ENCODE results near the gene LPXN. TPM values are rescaled to one million over a fixed set of nuclear protein-coding genes. Genes with fewer than 3 reads are reported as not detected.

LPXN gene
- total RNA-seq, 2 experiments from 2014 or later, result 121 to 130 TPM

DNA sequence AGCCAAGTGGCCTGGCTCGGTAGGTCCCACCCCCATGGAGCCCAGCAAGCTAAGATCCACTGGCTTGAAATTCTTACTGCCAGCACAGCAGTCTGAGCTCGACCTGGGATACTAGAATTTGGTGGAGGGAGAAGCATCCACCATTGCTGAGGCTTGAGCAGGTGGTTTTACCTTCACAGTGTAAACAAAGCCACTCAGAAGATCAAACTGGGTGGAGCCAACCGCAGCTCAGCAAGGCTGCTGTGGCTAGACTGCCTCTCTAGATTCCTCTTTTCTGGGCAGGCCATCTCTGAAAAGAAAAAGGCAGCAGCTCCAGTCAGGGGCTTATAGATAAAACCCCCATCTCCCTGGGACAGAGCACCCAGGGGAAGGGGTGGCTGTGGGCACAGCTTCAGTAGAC, 45.4 kb downstream of the LPXN start:
- ChIA-PET POLR2A (no interaction called here), CTCF (no interaction called here)

DNA sequence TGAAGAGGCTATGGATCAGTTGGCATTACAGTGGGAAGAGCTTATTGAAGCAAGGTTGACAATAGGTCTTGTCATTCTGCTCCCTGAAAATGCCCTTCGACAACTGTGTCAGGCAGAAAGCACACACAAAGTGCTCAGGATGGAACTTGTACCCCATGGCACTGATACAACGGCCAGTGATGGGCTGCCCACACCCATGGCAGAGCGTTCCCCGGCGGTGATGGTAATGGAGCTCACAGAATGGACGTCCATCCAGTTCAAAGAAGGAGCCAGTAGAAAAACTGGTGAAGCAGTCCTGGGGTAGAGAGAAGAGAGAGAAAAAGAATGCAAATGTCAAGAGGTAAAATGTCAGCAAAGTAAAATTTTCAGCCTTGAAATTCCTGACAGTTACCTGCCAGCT, 48.2 kb downstream of the LPXN start:
- POLR2A ChIA-PET, result interaction anchor here (1.1 kb wide), 1 partner anchor 786 kb away, joined by 3 read pairs; the partner anchor contains the start of gene SELENOH
- CTCF ChIA-PET, result no interaction called here

DNA sequence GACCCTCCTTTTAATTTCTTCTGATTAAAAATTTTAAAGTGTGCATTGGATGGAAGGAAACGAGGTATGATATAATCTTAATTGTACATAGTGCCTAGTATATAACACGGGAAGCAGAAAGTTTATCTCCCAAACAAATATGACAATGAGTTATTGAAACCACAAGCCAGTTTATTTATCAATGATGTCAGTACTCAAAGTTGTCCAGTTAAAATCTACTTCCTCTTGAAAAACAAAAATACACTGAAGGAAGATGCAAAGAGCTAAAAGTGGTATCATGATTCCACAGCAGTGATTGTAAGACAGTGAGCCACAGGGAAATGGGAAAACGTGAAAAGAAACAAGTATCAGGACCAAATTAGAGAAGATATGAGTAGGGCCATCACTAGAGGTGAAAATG, 48.9 kb downstream of the LPXN start:
- ChIA-PET POLR2A (interaction anchor here (1.1 kb wide), 1 partner anchor 786 kb away, joined by 3 read pairs; the partner anchor contains the start of gene SELENOH), CTCF (interaction anchor here (0.9 kb wide), 1 partner anchor 27 kb away, joined by 4 read pairs; no protein-coding TSS in a partner anchor)

DNA sequence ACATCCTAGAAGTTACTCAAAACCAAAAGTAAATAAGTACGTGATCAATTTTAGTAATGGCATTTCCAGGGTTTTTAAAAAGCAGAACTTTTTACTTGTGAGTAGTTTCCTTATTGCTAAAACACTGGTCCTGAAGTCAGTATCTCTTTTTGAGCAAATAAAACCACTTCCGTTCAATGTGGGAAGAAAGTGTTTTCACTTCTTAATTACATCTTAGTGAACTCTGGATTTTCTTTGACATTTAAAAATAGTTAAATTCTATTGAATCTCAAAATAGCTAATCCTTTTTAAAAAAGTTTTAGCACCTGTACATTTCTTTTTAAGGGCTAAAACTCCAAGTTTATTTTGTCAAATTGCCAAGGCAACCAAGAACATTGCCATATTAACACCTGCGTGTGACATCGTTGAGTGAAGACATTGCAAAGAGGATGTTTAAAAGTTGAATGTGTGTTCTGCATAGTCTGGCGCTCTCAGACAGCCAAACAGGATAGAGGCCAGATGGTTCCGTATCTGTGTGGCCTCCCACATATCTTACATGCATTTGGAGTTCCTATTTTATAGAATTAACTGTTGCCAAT, 50.5 kb downstream of the LPXN start:
- CTCF ChIA-PET, result interaction anchor here (1.4 to 1.9 kb wide), 2 partner anchors 12 to 53 kb away, joined by 3 to 8 read pairs; no protein-coding TSS in a partner anchor
- POLR2A ChIA-PET, result no interaction called here

DNA sequence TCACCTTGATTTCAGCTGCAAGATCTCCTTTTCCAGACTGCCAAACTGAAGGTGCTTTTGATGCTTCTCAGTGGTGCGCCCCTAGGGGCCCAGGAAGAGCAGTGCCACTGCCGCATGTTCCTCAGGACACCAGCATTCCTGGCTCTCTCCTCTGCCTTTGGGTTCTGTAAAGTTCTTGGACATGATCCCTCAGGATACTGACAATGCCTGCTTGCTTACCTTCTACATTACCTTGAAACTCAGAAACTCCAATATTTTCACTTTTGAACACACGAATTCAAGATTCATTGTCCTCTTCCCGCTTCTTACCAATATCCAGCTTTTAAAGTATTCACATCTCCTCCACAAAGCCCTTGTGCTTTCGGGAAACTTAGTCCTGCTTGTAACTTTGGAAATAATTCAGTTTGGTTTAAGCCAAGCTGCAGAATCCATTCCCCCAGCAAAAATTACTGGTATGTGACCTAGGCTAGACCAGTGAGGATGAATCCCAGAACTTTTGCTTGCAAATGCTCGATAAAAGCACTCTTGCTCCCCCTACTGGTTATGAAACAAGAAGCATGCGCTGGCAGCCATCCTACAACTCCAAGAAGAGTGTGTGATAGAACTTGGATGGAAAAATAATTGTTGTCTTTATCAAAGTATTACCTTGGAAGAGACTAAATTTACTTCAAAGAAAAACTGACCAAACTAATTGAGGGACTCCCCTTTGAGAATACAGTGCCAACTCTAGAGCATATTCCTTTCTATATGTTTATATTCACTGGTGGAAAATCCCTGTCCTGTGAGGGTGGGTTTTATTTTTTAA, 51.2 kb downstream of the LPXN start:
- POLR2A ChIA-PET, result no interaction called here

DNA sequence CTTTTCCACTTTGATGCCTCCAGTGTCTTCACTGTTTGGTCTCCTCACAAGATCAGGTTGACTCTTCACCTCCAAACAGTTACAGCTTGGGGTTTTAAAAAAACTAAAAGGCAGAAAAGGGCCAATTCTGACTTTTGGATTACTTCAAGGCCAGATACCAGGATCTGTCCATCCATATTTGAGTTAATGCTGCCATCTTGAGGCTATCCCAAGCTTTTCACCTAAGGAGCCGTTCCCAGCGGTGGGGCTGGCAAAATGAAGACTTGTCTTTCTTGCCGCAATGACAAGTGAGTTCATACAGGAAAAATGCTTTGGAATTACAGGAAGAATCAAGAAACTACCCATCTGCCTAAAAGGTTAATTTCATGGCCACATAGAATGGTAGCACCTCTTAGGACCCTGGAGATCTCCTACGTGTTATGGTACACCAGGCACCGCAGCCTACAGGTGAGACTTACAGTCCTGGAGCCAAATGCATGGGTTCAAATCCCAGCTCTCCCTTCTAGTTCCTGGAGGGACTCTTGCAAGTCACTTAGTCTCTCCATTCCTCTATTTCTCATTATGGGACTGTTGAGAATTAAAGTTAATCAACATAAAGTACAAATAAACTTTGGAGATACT, 61.8 kb downstream of the LPXN start:
- POLR2A ChIA-PET, result no interaction called here
- CTCF ChIA-PET, result interaction anchor here (0.6 to 2.0 kb wide), 2 partner anchors 10 to 1056 kb away, joined by 3 to 8 read pairs; no protein-coding TSS in a partner anchor

More for the DNA sequence above, 51.2 kb downstream of the LPXN start:
- CTCF ChIA-PET, result interaction anchor here (0.6 to 1.9 kb wide), 9 partner anchors 9 to 783 kb away, joined by 3 to 8 read pairs (median 3); partner anchors contain the start of gene SELENOH

DNA sequence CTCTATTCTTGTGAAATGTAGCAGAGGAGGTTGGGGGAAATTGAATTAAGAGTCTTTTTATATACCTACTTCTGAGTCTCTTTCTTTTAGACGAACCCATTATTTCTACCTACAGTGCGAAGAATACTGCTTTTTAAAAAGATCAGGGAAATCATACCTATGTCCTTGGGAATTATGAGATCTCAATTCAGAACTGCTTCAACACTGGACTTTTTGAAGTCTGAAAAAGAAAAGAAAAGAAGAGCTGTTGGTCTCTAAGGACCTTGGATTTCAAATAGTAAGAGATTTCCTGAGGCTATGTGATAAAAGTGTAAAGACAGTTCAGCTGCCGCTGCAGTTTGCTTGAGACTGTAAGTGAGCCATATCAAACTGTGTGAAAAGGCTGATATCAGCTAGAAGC, 64.0 kb downstream of the LPXN start:
- POLR2A ChIA-PET, result interaction anchor here (0.6 kb wide), 1 partner anchor 482 kb away, joined by 3 read pairs; no protein-coding TSS in a partner anchor
- CTCF ChIA-PET, result interaction anchor here (0.5 kb wide), 1 partner anchor 873 kb away, joined by 3 read pairs; no protein-coding TSS in a partner anchor

DNA sequence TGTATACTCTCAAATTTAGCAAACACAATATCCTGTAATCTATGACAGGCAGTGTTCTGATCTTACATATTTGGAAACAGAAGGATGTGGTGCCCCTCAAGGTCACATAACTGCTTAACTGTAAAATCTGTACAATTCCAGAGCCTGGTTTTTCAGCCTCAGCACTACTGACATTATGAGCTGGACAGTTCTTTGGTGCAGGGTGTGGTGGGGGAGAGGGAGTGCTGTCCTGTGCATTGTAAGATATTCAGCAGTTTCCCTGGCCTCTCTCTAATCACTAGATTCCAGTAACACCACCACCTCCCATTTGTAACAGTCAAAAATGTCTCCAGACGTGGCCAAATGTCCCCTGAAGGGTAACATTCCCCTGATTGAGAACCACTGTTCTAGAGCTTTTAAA, 65.9 kb downstream of the LPXN start:
- CTCF ChIA-PET, result no interaction called here
- POLR2A ChIA-PET, result no interaction called here

DNA sequence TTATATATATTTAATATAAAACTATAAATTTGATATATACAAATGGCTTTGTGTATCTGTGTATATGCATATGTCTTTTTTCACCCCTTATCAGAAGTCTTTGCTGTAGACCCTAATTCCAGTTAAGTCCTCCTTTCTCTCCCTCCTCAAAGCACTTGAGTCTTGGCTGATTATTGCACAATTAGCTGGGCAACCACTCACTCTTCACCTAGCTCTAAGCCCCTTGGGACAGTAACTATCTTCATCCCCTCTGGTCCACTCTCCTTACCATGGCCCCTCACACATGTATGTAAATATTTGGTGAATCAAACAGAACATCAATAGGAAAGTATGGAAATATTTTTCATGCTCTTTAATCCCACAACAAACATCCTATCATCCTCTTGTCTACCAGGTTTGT, 66.8 kb downstream of the LPXN start:
- CTCF ChIA-PET, result interaction anchor here (1.3 kb wide), 1 partner anchor 14 kb away, joined by 3 read pairs; no protein-coding TSS in a partner anchor
- POLR2A ChIA-PET, result no interaction called here

DNA sequence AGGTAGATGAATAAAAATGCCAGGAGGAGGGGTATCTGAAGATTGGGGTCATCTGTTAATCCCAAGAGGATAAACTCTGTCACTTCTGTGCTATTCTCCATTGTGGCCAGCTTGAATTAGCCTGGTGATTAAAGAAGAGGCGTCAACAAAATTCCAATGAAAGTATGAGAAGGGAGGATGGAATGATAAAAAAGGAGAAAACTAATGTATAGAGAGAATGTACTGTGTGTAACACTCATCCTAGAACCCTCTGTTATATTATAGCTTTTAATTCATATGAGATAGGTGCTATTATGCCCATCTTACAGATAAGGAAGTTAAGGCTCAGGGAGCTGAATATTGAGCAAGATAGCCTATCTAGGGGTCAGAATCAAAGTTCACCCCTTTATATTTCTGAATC, 67.7 kb downstream of the LPXN start, which contains the start of gene OR5B21:
OR5B21 (minus strand) TSS at position 101 of the 400 bp plus-strand sequence; CDS start at position 101, 0 bp downstream.
- CTCF ChIA-PET, result interaction anchor here (1.3 kb wide), 1 partner anchor 13 kb away, joined by 3 read pairs; no protein-coding TSS in a partner anchor
- POLR2A ChIA-PET, result no interaction called here

DNA sequence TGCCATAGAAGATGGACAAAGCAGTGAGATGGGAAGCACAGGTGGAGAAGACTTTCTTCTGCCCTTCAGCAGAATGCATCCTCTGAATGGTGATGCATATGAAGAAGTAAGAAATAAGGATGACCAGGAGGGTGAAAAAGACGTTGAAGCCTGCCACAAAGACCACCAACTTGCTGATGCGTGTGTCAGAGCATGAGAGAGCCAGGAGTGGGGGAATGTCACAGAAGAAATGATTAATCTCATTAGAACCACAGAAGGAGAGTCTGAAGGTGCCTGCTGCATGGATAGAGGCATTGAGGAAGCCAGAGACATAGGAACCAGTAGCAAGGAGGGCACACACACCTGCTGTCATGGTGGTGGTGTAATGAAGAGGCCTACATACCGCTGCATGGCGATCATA, 68.3 kb downstream of the LPXN start:
- POLR2A ChIA-PET, result no interaction called here
- CTCF ChIA-PET, result no interaction called here

DNA sequence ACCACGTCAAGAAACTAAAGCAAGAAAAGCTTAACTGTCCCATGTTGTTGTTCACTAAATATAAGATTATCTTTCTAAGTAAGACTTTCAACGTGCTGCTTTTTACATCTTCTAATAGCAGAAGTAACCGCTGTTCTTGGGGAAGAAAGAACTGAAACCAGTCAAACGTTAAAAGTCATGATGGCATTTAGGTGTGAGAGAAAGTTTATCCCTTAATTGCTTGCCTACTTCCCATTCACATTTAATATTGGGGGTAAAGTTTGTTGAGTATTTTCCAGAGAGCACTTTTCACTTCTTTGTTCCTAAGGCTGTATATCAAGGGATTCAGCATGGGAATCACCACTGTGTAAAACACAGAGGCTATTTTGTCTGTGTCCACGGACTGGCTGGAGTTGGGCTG, 68.7 kb downstream of the LPXN start:
- CTCF ChIA-PET, result no interaction called here
- POLR2A ChIA-PET, result no interaction called here

DNA sequence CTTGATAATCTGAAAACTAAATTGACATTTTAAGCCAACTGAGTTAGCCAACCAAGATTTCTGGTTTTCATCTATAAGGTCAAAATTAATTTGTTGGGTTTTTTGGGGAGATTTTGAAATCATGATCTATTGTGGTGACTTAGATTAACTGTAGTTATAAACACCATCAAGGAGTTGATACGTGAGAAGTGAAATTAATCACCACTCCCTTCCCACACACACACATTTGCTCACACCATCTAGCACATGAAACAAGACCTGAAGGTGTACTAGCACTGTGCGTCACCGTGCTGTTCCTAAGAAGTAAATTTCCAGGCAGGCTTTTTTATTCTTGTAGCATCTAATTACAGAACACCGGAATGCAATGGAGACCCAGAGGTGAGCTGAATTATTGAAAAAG, 69.8 kb downstream of the LPXN start:
- POLR2A ChIA-PET, result no interaction called here
- CTCF ChIA-PET, result no interaction called here

DNA sequence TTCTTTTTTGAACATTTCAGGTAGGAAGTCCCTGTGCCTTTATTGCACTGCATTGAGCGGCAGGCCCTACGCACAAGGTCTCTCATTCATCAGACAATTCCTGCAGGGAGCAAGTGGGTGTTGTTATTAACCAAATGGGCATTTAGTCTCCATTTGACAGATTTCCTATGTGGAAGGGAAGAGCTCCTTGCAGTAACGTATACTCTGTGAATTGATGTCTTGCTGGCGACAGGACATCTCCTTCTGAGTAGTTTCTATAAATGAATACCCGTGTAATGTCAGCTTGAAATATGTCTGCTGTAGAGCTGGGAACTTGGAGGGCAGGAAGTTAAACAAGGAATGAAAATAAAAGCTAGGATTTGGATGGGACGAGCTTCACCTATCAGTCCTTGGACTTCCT, 71.4 kb downstream of the LPXN start:
- ChIA-PET POLR2A (no interaction called here), CTCF (no interaction called here)

DNA sequence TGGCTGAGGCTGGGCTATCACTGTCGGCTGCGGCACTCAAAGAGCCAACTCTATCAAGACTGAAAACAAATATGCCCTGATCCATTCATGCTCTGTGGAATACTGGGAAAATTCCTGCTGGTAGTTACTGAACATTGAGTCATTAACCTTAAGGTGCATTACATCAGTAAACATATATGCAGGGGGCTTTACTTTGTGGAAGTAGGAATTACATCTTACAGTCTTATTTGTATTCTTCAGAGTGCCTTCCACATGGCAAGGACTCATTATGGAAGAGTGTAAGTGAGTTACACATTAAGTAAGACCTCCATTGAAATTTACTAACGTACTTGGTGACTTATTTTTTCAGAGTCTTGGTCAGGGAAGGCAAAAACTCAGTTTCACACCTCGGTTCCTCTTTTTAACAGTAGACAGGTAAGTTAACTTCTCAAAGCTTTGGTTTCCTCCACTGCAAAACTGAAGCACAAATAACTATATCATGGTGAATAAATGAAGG, 72.2 kb downstream of the LPXN start:
- ChIA-PET POLR2A (no interaction called here), CTCF (no interaction called here)

DNA sequence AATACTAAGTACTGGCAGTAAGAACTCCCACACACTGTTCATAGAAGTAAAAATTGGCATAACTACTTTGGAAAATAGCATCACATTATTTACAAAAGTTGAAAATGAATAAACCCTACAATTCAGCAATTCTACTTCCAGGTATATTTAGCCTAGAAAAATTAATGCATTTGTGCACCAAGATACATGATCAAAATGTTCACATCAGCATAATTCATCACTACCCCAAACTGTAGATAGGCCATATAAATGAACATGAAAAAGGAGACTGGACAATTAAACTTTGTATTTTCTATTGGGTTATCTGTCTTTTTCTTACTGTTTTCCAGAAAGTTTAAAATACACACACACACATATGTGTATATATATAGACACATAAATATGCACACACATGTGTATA, 73.7 kb downstream of the LPXN start:
- POLR2A ChIA-PET, result no interaction called here

DNA sequence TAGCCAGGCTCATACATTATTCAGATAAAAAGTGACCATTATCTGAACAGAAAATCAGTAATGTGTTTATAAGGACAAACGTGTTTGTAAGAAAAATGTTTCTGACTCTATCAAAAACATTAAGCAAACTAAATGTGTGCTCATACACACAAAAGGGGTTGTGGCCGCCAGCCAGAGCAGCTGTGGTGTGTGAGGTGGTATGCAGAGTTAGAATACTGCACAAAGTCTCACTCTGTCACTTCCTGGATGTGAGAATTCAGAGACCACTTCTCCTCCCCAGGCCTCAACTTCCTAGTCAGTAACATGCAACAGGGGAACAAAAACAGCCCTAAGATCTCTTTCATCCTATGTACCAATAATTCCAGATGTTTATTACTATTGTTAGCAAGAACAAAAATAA, 77.2 kb downstream of the LPXN start:
- ChIA-PET CTCF (interaction anchor here (1.0 kb wide), 1 partner anchor 19 kb away, joined by 3 read pairs; no protein-coding TSS in a partner anchor), POLR2A (no interaction called here)

More for the DNA sequence above, 73.7 kb downstream of the LPXN start:
- CTCF ChIA-PET, result no interaction called here

DNA sequence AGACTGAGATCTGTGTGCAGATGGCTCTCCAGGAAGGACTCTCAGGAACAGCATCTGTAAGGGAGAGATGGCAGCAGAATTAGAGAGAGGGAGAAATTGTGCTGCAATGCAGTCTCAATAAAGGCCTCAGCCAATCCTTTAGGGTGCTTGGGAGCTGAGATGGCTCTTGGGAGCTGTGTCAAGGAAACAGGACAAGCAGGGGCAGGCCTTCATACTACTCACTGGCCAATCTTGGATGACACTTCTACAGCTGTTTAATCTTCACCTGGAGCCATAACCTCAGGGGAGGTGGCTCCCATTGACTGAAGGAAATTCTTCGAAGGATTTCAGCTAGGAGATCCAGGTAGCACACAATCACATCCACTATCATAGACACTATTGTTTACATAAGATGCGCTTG, 77.7 kb downstream of the LPXN start:
- POLR2A ChIA-PET, result no interaction called here
- CTCF ChIA-PET, result no interaction called here

DNA sequence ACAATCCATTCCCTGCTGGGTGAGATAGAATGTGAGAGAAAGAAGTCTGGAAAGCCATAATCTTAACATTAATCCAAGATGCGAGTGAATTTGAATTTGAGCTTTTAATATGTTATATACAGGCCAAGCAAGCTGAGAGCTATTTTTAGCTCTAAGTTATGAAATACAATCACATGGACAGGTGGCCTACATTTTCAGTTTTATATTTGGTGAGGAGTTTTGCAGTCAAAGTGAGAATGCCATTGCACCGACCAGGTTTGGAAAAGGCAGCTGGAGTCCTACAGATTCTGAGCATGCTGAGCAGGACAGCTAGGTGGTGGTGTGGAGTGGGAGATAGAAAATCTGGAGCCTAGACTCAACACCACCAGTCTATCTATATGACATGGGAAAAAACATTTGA, 79.8 kb downstream of the LPXN start:
- POLR2A ChIA-PET, result no interaction called here
- CTCF ChIA-PET, result interaction anchor here (0.6 kb wide), 1 partner anchor 778 kb away, joined by 4 read pairs; no protein-coding TSS in a partner anchor

DNA sequence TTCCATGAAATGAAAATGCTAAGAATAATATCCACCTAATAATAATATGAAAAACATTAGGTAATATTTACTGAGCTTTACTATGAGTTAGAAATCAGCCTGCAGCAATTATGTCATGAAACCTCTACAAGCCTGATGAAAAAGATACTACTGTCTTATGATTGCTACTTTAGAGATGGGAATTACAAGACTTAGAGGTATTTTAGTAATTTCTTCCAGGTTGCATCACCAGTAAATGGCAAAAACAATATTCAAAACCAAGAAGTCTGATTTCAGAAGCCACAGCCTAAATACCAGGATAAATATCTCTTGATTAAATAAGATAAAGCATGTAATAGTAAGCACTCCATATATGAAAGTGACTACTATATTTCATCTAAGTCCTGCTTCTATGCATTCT, 81.6 kb downstream of the LPXN start:
- ChIA-PET CTCF (interaction anchor here (1.3 kb wide), 1 partner anchor 15 kb away, joined by 3 read pairs; no protein-coding TSS in a partner anchor), POLR2A (no interaction called here)

Measured in activated CD8-positive, alpha-beta memory T cell treated with anti-CD3 and anti-CD28 coated beads for 36 hours (primary cell).